Endothelial cell (in vitro differentiated cells): ENCODE data around the gene REC114. TPM values are rescaled to one million over a fixed set of nuclear protein-coding genes. Genes with fewer than 3 reads are reported as not detected.

ENCODE experiments used
- DNase-seq: peaks from one replicate; pipeline ENCODE4 v3.0.0; 2021; ENCODE audit warnings: low spot score
- H3K27ac Mint-ChIP-seq: one replicate; pipeline ENCODE4 v1.8.0; 2021; ENCODE audit warnings: mixed read lengths, inconsistent platforms; ENCODE audit not compliant: unreplicated experiment
- H3K27me3 Mint-ChIP-seq: one replicate; pipeline ENCODE4 v1.8.0; 2021; ENCODE audit warnings: mild to moderate bottlenecking, moderate library complexity, mixed read lengths, inconsistent platforms; ENCODE audit not compliant: unreplicated experiment
- H3K36me3 Mint-ChIP-seq: one replicate; pipeline ENCODE4 v1.8.0; 2021; ENCODE audit warnings: mild to moderate bottlenecking, low read depth, mixed read lengths, inconsistent platforms; ENCODE audit not compliant: unreplicated experiment
- H3K4me1 Mint-ChIP-seq: one replicate; pipeline ENCODE4 v1.8.0; 2021; ENCODE audit warnings: mild to moderate bottlenecking, mixed read lengths, inconsistent platforms; ENCODE audit not compliant: unreplicated experiment
- H3K4me3 Mint-ChIP-seq: one replicate; pipeline ENCODE4 v1.8.0; 2021; ENCODE audit warnings: mild to moderate bottlenecking, mixed read lengths, inconsistent platforms; ENCODE audit not compliant: unreplicated experiment
- H3K9me3 Mint-ChIP-seq: one replicate; pipeline ENCODE4 v1.8.0; 2021; ENCODE audit warnings: mixed read lengths, inconsistent platforms; ENCODE audit not compliant: unreplicated experiment
- CTCF ChIP-seq: fragments of 200-600 bp; sonication (generic); IDR thresholded peaks from one replicate; pipeline ENCODE4 v1.5.0; 2021; ENCODE audit warnings: antibody characterized with exemption; ENCODE audit not compliant: unreplicated experiment
- total RNA-seq: library from RNA; stranded (reverse); fragmentation: NEBNext Ultra II Directional; extraction: Animal tissue kit (Norgen Biotek cat#: 25700); gene quantifications from one replicate; pipeline ENCODE4 v1.2.1, GENCODE V29; 2021; ENCODE audit not compliant: unreplicated experiment

The REC114 gene
- total RNA-seq, 1 donor from 2014 or later: not detected

DNA sequence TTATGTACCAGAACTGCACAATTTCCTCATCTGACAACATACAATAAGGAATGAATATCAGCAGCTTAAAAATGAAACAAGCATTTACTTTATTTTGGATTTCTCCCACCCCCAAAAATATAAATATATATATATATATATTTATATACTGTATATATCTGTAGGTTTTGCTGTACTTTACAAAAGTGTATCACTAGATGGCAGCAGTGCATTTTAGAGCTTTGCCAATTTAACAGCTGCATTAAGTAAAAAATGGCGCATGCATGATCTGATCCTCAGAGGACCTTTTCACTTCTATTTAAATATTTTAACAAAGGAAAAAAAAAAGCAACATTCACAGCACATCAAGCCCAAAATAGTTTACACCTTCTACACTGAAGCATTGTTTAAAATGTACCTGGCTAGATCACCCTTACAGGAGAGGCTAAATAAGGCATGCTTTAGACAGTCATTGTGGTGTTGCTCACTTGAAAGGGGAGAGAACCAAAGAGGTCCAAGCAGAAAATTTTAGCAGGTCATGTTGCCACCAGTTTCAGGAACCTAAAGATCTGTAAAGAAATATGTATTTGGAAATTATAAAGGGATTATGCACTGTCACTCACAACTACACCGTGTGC is 117.6 kb downstream of the REC114 start:
- Mint-ChIP-seq H3K36me3 (peaks cover 27% of the 10 kb centered on the region), H3K9me3 (no peaks in the 10 kb centered on the region), H3K4me3 (no peak overlapping the region), H3K4me1 (peaks cover 19% of the 10 kb centered on the region), H3K27me3 (no peaks in the 10 kb centered on the region), H3K27ac (peak overlapping the region; percentile 59)
- DNase-seq: no peak
- peak; percentile 54 for TF ChIP-seq CTCF

DNA sequence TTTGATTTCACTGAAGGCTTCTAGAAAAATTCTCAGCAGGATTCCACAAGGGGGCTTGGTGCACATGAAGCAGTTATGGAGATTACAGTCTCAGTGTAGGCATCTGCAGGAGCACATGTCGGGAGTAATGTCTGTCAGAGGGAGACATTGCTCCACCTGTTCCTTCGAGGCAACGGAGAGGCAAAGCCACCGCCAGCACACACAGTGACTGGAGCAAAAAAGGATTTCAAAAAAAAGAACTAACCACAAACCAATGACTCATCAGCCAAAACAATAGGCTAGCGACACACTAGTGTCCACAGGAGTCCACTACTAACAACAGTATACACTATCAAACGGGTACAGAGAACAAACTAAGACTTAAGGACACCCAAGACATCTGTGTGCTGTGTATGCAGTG is 121.3 kb downstream of the REC114 start:
- Mint-ChIP-seq H3K27ac (peak overlapping the region; percentile 38), H3K4me1 (peaks cover 42% of the 10 kb centered on the region), H3K4me3 (no peak overlapping the region), H3K9me3 (no peaks in the 10 kb centered on the region), H3K27me3 (peaks cover 2% of the 10 kb centered on the region), H3K36me3 (peaks cover 37% of the 10 kb centered on the region)
- no peak for TF ChIP-seq CTCF
- no peak for DNase-seq

DNA sequence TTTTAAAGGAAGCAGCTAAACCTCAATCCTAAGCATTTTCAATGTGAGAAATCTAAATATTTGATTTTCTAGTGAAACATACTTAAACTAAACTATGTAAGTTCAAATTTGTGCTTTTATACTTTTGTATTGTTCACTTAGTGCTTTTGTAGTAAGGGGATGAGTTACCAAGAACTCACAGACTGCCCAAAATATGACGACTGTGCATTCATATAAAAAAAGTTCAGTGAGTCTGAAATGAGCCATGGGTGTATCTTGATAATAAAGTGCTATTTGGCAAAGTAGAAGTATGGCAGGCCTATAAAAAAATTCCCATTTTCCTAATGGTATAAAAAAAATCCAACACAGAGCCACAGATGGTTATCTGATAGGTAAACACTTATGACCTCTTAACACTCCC is 124.1 kb downstream of the REC114 start:
- Mint-ChIP-seq H3K27me3 (peaks cover 3% of the 10 kb centered on the region), H3K36me3 (peaks cover 56% of the 10 kb centered on the region), H3K4me3 (peak overlapping the region; percentile 22), H3K4me1 (peaks cover 63% of the 10 kb centered on the region), H3K27ac (no peak overlapping the region), H3K9me3 (no peaks in the 10 kb centered on the region)
- no peak for TF ChIP-seq CTCF
- DNase-seq: no peak

DNA sequence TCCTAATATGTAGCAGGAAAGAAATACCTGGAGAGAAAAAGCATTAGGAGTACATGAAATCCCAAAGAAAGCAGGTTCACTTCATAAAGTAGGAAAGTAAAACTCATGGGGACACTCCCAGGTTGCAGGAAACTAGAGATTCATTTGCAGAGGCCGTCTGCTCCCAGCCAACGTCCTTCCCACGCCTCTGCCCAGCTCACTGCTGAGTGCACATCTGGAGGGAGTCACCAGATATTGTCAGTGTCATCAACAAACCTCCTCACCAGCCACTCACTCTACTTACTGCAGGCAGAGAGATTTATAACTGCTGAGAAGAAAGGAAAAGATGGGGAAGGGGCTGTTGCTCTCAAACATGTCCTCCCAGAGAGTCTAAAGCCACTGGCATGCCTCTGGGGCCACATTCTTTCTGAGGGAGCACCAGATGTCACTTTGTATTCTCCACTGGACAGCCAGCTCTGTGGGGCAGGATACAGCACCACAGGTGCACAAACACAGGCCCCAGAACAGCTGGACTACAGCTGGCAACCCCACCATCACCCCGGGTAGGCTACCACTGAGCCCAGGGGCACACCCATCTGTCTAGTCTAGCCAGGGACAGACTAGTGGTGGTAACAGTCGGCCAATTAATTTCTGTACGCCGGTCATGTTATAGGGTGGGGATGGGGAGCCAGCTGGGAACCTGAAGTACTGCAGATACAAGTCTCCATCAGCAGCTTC is 125.8 kb downstream of the REC114 start:
- TF ChIP-seq CTCF: no peak
- H3K4me3 Mint-ChIP-seq: no peak overlapping the region
- H3K27ac Mint-ChIP-seq: peak overlapping the region; percentile 74
- peaks cover 54% of the 10 kb centered on the region for H3K36me3 Mint-ChIP-seq
- peaks cover 77% of the 10 kb centered on the region for H3K4me1 Mint-ChIP-seq
- H3K9me3 Mint-ChIP-seq: no peaks in the 10 kb centered on the region
- peaks cover 3% of the 10 kb centered on the region for H3K27me3 Mint-ChIP-seq
- no peak for DNase-seq

GRCh38 chr15:73569361-73569760 is 126.4 kb downstream of the REC114 start:
- H3K4me1 Mint-ChIP-seq: peaks cover 80% of the 10 kb centered on the region
- TF ChIP-seq CTCF: no peak

More at GRCh38 chr15:73569361-73569760, 126.4 kb downstream of the REC114 start:
- Mint-ChIP-seq H3K9me3 (no peaks in the 10 kb centered on the region), H3K36me3 (peaks cover 57% of the 10 kb centered on the region), H3K27me3 (peaks cover 3% of the 10 kb centered on the region), H3K4me3 (no peak overlapping the region), H3K27ac (no peak overlapping the region)
- DNase-seq: no peak
